ENCODE results near the gene SEZ6. TPM values are rescaled to one million over a fixed set of nuclear protein-coding genes. Genes with fewer than 3 reads are reported as not detected.

SEZ6 gene
- total RNA-seq, 1 donor from 2014 or later: 0.72 TPM

DNA sequence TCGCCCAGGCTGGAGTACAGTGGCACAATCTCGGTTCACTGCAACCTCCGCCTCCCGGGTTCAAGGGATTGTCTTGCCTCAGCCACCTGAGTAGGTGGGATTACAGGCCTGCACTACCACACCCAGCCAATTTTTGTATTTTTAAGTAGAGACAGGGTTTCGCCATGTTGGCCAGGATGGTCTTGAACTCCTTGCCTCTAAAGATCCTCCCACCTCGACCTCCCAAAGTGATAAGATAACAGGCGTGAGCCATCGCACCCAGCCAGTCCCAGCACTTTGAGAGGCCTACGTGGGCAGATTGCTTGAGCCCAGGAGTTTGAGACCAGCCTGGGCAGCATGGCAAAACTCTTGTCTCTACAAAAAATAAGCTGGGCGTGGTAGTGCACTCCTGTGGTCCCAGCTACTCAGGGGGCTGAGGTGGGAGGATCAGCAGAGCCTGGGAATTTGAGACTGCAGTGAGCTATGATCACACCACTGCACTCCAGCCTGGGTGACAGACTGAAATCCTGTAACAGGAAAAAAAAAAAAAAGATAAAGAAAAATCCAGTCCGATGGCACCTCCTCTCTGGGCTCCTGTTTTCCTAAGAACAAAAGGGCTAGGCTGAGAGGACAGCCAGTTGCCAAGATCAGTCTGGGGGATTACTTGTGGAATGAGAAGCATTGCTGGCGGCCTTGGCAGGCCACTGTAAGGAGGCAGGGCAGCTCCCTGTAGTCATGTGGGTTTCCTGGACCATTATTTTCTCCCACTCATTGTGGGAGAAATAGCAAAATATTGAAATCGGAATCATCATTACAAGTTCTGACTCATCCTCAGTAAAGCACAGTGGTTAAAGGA lies 34.1 kb upstream of the SEZ6 start:
- H3K9me3 Mint-ChIP-seq: peaks cover 4% of the 10 kb centered on the region
- DNase-seq (ENCODE audit: low read depth, low spot score): no peak
- no peak for TF ChIP-seq CTCF (conservative IDR thresholded peaks at IDR 0.05)
- peaks cover 31% of the 10 kb centered on the region for H3K4me1 Mint-ChIP-seq
- H3K36me3 Mint-ChIP-seq (ENCODE audit: low read depth): peaks cover 3% of the 10 kb centered on the region
- no peak overlapping the region for H3K27ac Mint-ChIP-seq (ENCODE audit: unreplicated experiment)
- H3K27me3 Mint-ChIP-seq (ENCODE audit: low read depth): peaks cover 6% of the 10 kb centered on the region
- H3K4me3 Mint-ChIP-seq: no peak overlapping the region

DNA sequence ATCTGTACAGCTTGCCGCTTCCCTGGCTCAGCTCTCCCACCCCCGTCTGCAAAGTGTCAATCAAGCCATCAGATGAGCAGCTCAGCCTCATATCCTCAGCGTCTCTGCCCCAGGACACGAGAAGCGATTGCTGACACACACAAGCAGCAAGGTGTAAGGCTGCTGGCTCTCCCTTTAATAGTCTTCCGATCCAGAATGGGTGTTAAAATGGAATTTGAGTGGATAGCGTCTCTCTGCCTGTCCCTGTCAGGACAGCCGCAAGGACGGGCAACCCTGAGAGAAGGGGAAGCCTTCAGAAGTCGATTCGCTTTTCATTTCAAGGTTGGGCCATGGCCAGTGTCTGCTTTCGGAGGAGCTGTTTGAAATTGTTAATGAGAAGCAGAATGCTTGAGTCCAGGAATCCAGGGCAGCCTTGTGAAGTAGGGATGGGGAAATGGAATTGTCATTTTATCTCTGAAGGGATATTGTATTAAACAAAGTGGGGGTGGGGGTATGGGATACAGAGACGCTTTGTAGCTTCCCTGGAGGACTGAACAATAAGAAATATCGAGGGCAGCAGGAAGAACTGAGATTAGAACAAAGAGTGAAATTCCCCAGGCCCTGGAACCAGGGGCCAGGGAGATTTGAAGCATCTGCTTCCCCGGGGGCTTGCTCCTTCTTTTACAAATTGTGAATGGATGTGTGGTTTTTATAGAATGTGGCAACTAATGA lies 32.4 kb upstream of the SEZ6 start:
- peaks cover 16% of the 10 kb centered on the region for H3K4me1 Mint-ChIP-seq
- TF ChIP-seq CTCF (conservative IDR thresholded peaks at IDR 0.05): no peak
- peaks cover 7% of the 10 kb centered on the region for H3K36me3 Mint-ChIP-seq (ENCODE audit: low read depth)
- no peak overlapping the region for H3K4me3 Mint-ChIP-seq
- peaks cover 12% of the 10 kb centered on the region for H3K27me3 Mint-ChIP-seq (ENCODE audit: low read depth)
- peaks cover 9% of the 10 kb centered on the region for H3K9me3 Mint-ChIP-seq
- DNase-seq (ENCODE audit: low read depth, low spot score): no peak
- no peak overlapping the region for H3K27ac Mint-ChIP-seq (ENCODE audit: unreplicated experiment)

- Mint-ChIP-seq H3K4me3 (no peak overlapping the region), H3K27me3 (ENCODE audit: low read depth) (peaks cover 17% of the 10 kb centered on the region), H3K9me3 (peaks cover 9% of the 10 kb centered on the region), H3K36me3 (ENCODE audit: low read depth) (peaks cover 7% of the 10 kb centered on the region), H3K27ac (ENCODE audit: unreplicated experiment) (no peak overlapping the region), H3K4me1 (peaks cover 15% of the 10 kb centered on the region)
- no peak for DNase-seq (ENCODE audit: low read depth, low spot score)
- TF ChIP-seq CTCF (conservative IDR thresholded peaks at IDR 0.05): no peak
Measured at GRCh38 chr17:29037739-29038084, 31.9 kb upstream of the SEZ6 start.

GRCh38 chr17:29036584-29036983 lies 30.8 kb upstream of the SEZ6 start:
- Mint-ChIP-seq H3K27ac (ENCODE audit: unreplicated experiment) (no peak overlapping the region), H3K4me3 (no peak overlapping the region), H3K4me1 (peaks cover 17% of the 10 kb centered on the region)

DNA sequence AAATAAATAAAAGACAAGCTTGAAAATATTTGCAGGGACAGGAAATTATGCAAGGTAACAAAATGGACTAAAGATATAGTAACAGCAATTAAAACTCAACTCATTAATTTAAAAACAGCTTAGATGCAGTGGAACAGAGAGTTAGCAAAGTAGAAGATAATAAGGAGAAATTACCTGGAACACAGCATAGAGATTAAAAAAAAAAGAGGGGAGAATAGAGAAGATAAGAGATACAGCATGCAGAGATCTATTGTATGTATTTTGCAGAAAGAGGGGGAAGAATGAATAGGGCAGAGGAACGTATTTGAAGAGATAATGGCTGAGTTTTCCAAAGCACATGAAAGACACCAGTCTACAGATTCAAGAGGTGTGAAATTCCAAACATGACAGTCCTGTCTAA lies 28.7 kb upstream of the SEZ6 start:
- DNase-seq (ENCODE audit: low read depth, low spot score): no peak
- Mint-ChIP-seq H3K27me3 (ENCODE audit: low read depth) (peaks cover 39% of the 10 kb centered on the region), H3K9me3 (peaks cover 9% of the 10 kb centered on the region), H3K27ac (ENCODE audit: unreplicated experiment) (no peak overlapping the region), H3K4me1 (peaks cover 16% of the 10 kb centered on the region), H3K4me3 (no peak overlapping the region), H3K36me3 (ENCODE audit: low read depth) (peaks cover 9% of the 10 kb centered on the region)
- TF ChIP-seq CTCF (conservative IDR thresholded peaks at IDR 0.05): no peak

More at GRCh38 chr17:29036584-29036983, 30.8 kb upstream of the SEZ6 start:
- no peak for TF ChIP-seq CTCF (conservative IDR thresholded peaks at IDR 0.05)
- peaks cover 9% of the 10 kb centered on the region for H3K9me3 Mint-ChIP-seq
- H3K27me3 Mint-ChIP-seq (ENCODE audit: low read depth): peaks cover 28% of the 10 kb centered on the region
- H3K36me3 Mint-ChIP-seq (ENCODE audit: low read depth): peaks cover 9% of the 10 kb centered on the region
- DNase-seq (ENCODE audit: low read depth, low spot score): no peak

All from neural crest cell (in vitro differentiated cells).